ENCODE data around the gene PTGES2. TPM values are rescaled to one million over a fixed set of nuclear protein-coding genes. Genes with fewer than 3 reads are reported as not detected.
"Not testable (repeated sequence)": the region's sequence is repeated elsewhere in the genome, so short reads cannot be mapped to it uniquely, and the experiment has no call there.

The PTGES2 gene
- total RNA-seq, 1 donor from 2014 or later = 72.2 TPM

DNA sequence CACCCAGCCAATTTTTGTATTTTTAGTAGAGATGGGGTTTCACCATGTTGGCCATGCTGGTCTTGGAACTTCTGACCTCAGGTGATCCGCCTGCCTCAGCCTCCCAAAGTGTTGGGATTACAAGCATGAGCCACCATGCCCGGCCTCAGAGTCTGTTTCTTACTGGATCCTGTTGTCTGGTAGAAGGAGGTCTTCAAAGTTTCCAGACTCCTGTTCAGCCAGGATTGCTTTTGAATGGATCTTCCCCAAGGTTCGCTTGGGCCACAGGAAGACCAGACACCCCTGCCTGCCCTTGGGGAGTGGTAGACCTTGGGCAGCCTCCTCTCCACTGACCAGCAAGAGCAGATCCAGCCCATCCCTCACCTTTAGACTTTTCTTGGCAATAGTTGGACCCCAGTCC is 14.1 kb upstream of the PTGES2 start:
- Mint-ChIP-seq H3K4me3 (no peak overlapping the region), H3K9me3 (no peaks in the 10 kb centered on the region), H3K36me3 (ENCODE audit: low read depth) (no peaks in the 10 kb centered on the region), H3K27ac (ENCODE audit: unreplicated experiment) (no peak overlapping the region), H3K27me3 (ENCODE audit: low read depth) (no peaks in the 10 kb centered on the region), H3K4me1 (peaks cover 14% of the 10 kb centered on the region)
- DNase-seq (ENCODE audit: low read depth, low spot score) = no peak
- no peak for TF ChIP-seq CTCF (conservative IDR thresholded peaks at IDR 0.05)

GRCh38 chr9:128139621-128140020 is 12.1 kb upstream of the PTGES2 start:
- no peak for TF ChIP-seq CTCF (conservative IDR thresholded peaks at IDR 0.05)
- no peaks in the 10 kb centered on the region for H3K9me3 Mint-ChIP-seq
- no peak overlapping the region for H3K27ac Mint-ChIP-seq (ENCODE audit: unreplicated experiment)
- DNase-seq (ENCODE audit: low read depth, low spot score) = no peak
- no peaks in the 10 kb centered on the region for H3K27me3 Mint-ChIP-seq (ENCODE audit: low read depth)
- H3K4me3 Mint-ChIP-seq = no peak overlapping the region
- H3K36me3 Mint-ChIP-seq (ENCODE audit: low read depth) = no peaks in the 10 kb centered on the region
- H3K4me1 Mint-ChIP-seq = peaks cover 14% of the 10 kb centered on the region

DNA sequence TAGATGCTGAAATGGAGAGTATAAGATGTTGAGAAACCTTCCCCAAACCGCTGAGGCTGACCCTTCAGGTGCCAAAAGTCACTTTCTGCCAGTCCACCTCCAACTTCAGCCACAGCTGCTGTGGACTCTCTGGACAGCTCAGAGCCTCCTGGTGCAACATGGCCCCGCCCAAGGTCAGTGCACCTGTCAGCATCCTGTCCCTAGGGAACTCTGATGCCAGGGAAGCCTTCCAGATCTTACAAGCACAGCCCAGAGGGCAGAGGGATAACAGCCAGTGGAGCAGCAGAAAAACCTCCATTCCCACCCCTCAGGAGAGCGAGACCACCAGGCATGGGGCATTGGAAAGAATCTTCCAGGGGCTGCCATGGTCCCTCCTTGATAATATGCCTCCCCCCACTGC is 10.5 kb upstream of the PTGES2 start:
- Mint-ChIP-seq H3K36me3 (ENCODE audit: low read depth) (no peaks in the 10 kb centered on the region), H3K27me3 (ENCODE audit: low read depth) (peaks cover 5% of the 10 kb centered on the region), H3K27ac (ENCODE audit: unreplicated experiment) (peak overlapping the region; percentile 89), H3K4me1 (peaks cover 14% of the 10 kb centered on the region), H3K4me3 (no peak overlapping the region), H3K9me3 (no peaks in the 10 kb centered on the region)
- TF ChIP-seq CTCF (conservative IDR thresholded peaks at IDR 0.05) = no peak
- DNase-seq (ENCODE audit: low read depth, low spot score) = no peak

DNA sequence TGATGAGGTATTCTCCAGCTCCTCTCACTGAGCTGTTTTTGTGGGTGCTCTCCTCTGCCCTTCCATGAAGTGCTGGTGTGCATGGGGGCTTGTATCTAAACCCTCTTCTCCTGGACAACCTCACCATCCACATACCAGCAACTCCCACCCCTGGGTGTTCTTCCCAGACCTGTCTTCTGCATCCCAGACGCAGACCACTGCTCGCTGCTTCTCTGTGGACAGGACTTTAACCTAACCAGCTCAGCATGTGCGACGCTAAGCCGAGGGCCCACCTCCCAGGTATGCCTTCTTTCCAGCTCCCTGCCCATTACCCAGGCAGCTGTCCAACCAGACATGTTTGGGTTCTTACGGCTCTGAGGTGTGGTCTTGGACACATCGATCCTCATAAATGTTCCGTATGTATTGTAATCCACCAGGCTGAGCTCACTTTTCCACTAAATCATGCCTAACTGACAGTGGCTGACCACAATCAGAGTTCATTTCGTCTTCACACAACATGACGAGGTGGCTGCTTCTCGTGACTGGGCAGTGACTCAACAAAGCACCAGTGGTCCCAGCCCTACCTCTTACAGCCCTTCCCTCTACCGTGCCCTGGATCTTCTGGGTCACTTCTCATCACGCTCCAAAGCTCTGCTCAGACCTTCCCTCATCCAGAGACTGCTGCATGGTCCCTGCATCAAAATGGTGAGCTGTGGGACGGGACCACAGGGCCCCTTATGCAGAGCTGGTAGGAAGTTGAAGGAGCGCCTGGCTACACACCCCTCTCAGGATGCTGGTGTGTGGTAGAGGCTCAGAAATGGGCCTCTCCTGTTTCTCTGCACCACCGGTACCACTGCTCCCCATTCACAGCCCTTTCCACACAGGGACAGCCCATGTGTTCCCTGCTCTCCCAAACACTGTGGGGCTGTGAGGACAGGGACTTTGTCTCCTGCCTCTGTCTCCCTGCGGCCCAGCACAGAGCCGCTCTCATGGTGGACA is 9.6 kb upstream of the PTGES2 start:
- Mint-ChIP-seq H3K27ac (ENCODE audit: unreplicated experiment) (peak overlapping the region; percentile 89), H3K4me3 (no peak overlapping the region), H3K4me1 (peaks cover 13% of the 10 kb centered on the region), H3K36me3 (ENCODE audit: low read depth) (no peaks in the 10 kb centered on the region), H3K27me3 (ENCODE audit: low read depth) (peaks cover 9% of the 10 kb centered on the region), H3K9me3 (no peaks in the 10 kb centered on the region)
- TF ChIP-seq CTCF (conservative IDR thresholded peaks at IDR 0.05) = no peak
- DNase-seq (ENCODE audit: low read depth, low spot score) = no peak

DNA sequence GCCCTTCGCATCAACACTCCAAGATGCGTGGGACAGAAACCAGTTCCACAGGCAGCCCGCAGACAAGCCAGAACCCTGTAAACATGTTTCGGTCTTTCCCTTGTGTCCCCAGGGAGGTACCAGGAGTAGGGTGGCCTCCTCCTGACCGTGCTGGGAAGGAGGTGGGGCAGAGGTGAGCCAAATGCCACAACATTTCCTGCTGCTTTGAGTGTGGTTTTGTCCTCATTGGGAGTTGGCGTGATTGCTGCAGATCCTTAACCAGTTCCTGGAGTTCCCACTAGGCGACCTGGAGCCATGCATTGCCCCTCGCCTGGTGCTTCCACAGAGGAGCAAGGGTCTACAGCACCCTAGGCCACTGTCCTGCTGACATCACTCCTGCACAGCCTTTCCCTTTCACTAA is 8.0 kb upstream of the PTGES2 start:
- not testable (repeated sequence) for H3K27me3 Mint-ChIP-seq (ENCODE audit: low read depth); DNase-seq (ENCODE audit: low read depth, low spot score); H3K4me3 Mint-ChIP-seq; H3K36me3 Mint-ChIP-seq (ENCODE audit: low read depth); H3K4me1 Mint-ChIP-seq; H3K9me3 Mint-ChIP-seq
- H3K27ac Mint-ChIP-seq (ENCODE audit: unreplicated experiment) = peak overlapping the region; percentile 62

GRCh38 chr9:128132139-128132538 is 4.6 kb upstream of the PTGES2 start:
- H3K27ac Mint-ChIP-seq (ENCODE audit: unreplicated experiment); H3K9me3 Mint-ChIP-seq; H3K27me3 Mint-ChIP-seq (ENCODE audit: low read depth); DNase-seq (ENCODE audit: low read depth, low spot score); H3K36me3 Mint-ChIP-seq (ENCODE audit: low read depth): not testable (repeated sequence)
- Mint-ChIP-seq H3K4me3 (peak overlapping the region; percentile 69), H3K4me1 (peaks cover 11% of the 10 kb centered on the region)

GRCh38 chr9:128131346-128131745 is 3.8 kb upstream of the PTGES2 start:
- DNase-seq (ENCODE audit: low read depth, low spot score); H3K36me3 Mint-ChIP-seq (ENCODE audit: low read depth); H3K27me3 Mint-ChIP-seq (ENCODE audit: low read depth); H3K27ac Mint-ChIP-seq (ENCODE audit: unreplicated experiment); H3K9me3 Mint-ChIP-seq: not testable (repeated sequence)
- Mint-ChIP-seq H3K4me3 (peak overlapping the region; percentile 27), H3K4me1 (peaks cover 11% of the 10 kb centered on the region)

GRCh38 chr9:128130651-128131050 is 3.1 kb upstream of the PTGES2 start:
- not testable (repeated sequence) for H3K9me3 Mint-ChIP-seq; H3K36me3 Mint-ChIP-seq (ENCODE audit: low read depth); H3K27me3 Mint-ChIP-seq (ENCODE audit: low read depth); DNase-seq (ENCODE audit: low read depth, low spot score); H3K27ac Mint-ChIP-seq (ENCODE audit: unreplicated experiment)
- Mint-ChIP-seq H3K4me3 (peak overlapping the region; percentile 27), H3K4me1 (peaks cover 18% of the 10 kb centered on the region)
